ENCODE results near the gene STON1. TPM values are rescaled to one million over a fixed set of nuclear protein-coding genes. Genes with fewer than 3 reads are reported as not detected.
A peak's percentile ranks its signal among the peaks of the same experiment; 100 is the strongest.
"Not testable (repeated sequence)": the region's sequence is repeated elsewhere in the genome, so short reads cannot be mapped to it uniquely, and the experiment has no call there.

STON1 gene
- total RNA-seq, 4 donors from 2014 or later, result 21.4 to 39.2 (median 27.1) TPM

GRCh38 chr2:48588745-48589144 lies 58.8 kb downstream of the STON1 start:
- in situ Hi-C loops (cut with MboI; ENCODE audit: low pct_ligation_motif_present in 1 of 4, low pct_unique_long_range_greater_than_20kb in 1 of 4, low sequenced_read_pairs in 3 of 4), result no loop called here
- Histone ChIP-seq H3K4me3 (no peak overlapping the region), H3K27me3 (no peaks in the 10 kb centered on the region), H3K9me3 (no peaks in the 10 kb centered on the region), H3K27ac (no peak overlapping the region), H3K36me3 (no peaks in the 10 kb centered on the region), H3K4me1 (peaks cover 0 to 4% (median 2%) of the 10 kb centered on the region in 4 donors)
- TF ChIP-seq POLR2A (IDR thresholded peaks at IDR 0.05) (no peak), EP300 (IDR thresholded peaks at IDR 0.05; ENCODE audit: low read depth) (no peak), CTCF (IDR thresholded peaks at IDR 0.05) (no peak), POLR2AphosphoS5 (IDR thresholded peaks at IDR 0.05) (no peak)
- 60 to 63% methylated on average over 1 of the region's 1 CpG for WGBS, 2 donors (ENCODE audit: low coverage in 1 of 2)
- no peak for DNase-seq
- intact Hi-C loops (cut with DNase I; ENCODE audit: low total_unique reads), result no loop called here

- Histone ChIP-seq H3K36me3 (no peaks in the 10 kb centered on the region), H3K27me3 (no peaks in the 10 kb centered on the region), H3K9me3 (no peaks in the 10 kb centered on the region), H3K27ac (no peak overlapping the region), H3K4me3 (no peak overlapping the region), H3K4me1 (peaks cover 0 to 4% (median 2%) of the 10 kb centered on the region in 4 donors)
- intact Hi-C loops (cut with DNase I; ENCODE audit: low total_unique reads) (no loop called here), in situ Hi-C loops (cut with MboI; ENCODE audit: low pct_ligation_motif_present in 1 of 4, low pct_unique_long_range_greater_than_20kb in 1 of 4, low sequenced_read_pairs in 3 of 4) (no loop called here)
- TF ChIP-seq CTCF (IDR thresholded peaks at IDR 0.05) (peak; percentile 38 to 65 (median 55)), POLR2AphosphoS5 (IDR thresholded peaks at IDR 0.05) (no peak)
- DNase-seq, result peak; percentile 9
- 27 to 34% methylated on average over 5 of the region's 5 CpGs for WGBS, 2 donors (ENCODE audit: low coverage in 1 of 2)
Observed at GRCh38 chr2:48589170-48589767, 59.3 kb downstream of the STON1 start.

GRCh38 chr2:48590017-48590416 lies 60.1 kb downstream of the STON1 start:
- H3K4me1 ChIP-seq, result peaks cover 0 to 4% (median 2%) of the 10 kb centered on the region in 4 donors
- DNase-seq, result no peak
- whole genome bisulfite sequencing, 2 donors (ENCODE audit: low coverage in 1 of 2), result 80 to 86% methylated on average over 1 of the region's 1 CpG
- in situ Hi-C loops (cut with MboI; ENCODE audit: low pct_ligation_motif_present in 1 of 4, low pct_unique_long_range_greater_than_20kb in 1 of 4, low sequenced_read_pairs in 3 of 4) (no loop called here), intact Hi-C loops (cut with DNase I; ENCODE audit: low total_unique reads) (loop anchor here (5.0 kb wide), 1 partner anchor 128 kb away; no protein-coding TSS in a partner anchor)
- H3K36me3 ChIP-seq, result no peaks in the 10 kb centered on the region
- no peaks in the 10 kb centered on the region for H3K27me3 ChIP-seq
- no peaks in the 10 kb centered on the region for H3K9me3 ChIP-seq
- no peak for TF ChIP-seq POLR2AphosphoS5 (IDR thresholded peaks at IDR 0.05)
- no peak for TF ChIP-seq EP300 (IDR thresholded peaks at IDR 0.05; ENCODE audit: low read depth)
- no peak for TF ChIP-seq CTCF (IDR thresholded peaks at IDR 0.05)
- TF ChIP-seq POLR2A (IDR thresholded peaks at IDR 0.05), result no peak
- H3K4me3 ChIP-seq, result no peak overlapping the region
- H3K27ac ChIP-seq, result no peak overlapping the region

DNA sequence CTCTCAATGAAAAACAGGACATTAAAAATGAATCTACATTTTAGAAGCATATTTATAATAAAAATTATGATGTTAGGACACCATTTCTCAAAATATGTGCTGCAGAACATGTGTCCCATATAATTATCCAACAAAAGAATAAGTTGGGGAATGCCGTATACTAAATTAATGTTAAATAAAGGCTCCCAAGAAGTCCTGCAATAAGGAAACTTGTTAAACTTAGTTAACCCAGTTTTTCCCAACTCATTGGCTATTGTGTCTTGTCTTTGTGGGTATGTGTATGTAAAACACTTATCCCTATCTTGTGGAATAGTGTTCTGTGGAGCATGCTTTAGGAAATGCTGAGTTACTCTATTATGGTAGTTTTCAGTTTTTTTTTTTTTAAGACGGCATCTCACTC lies 62.1 kb downstream of the STON1 start:
- intact Hi-C loops (cut with DNase I; ENCODE audit: low total_unique reads), result loop anchor here (5.0 kb wide), 1 partner anchor 130 kb away; no protein-coding TSS in a partner anchor
- DNase-seq, result no peak
- in situ Hi-C loops (cut with MboI; ENCODE audit: low pct_ligation_motif_present in 1 of 4, low pct_unique_long_range_greater_than_20kb in 1 of 4, low sequenced_read_pairs in 3 of 4), result no loop called here
- no peak for TF ChIP-seq EP300 (IDR thresholded peaks at IDR 0.05; ENCODE audit: low read depth)
- no peak for TF ChIP-seq POLR2A (IDR thresholded peaks at IDR 0.05)
- TF ChIP-seq CTCF (IDR thresholded peaks at IDR 0.05), result no peak
- no peak for TF ChIP-seq POLR2AphosphoS5 (IDR thresholded peaks at IDR 0.05)
- WGBS, 2 donors (ENCODE audit: low coverage in 1 of 2), result 83 to 95% methylated on average over 2 of the region's 2 CpGs
- Histone ChIP-seq H3K36me3 (peaks cover 0 to 3% (median 0%) of the 10 kb centered on the region in 4 donors), H3K27me3 (no peaks in the 10 kb centered on the region), H3K9me3 (no peaks in the 10 kb centered on the region), H3K4me3 (no peak overlapping the region), H3K4me1 (peaks cover 0 to 4% (median 2%) of the 10 kb centered on the region in 4 donors), H3K27ac (no peak overlapping the region)

DNA sequence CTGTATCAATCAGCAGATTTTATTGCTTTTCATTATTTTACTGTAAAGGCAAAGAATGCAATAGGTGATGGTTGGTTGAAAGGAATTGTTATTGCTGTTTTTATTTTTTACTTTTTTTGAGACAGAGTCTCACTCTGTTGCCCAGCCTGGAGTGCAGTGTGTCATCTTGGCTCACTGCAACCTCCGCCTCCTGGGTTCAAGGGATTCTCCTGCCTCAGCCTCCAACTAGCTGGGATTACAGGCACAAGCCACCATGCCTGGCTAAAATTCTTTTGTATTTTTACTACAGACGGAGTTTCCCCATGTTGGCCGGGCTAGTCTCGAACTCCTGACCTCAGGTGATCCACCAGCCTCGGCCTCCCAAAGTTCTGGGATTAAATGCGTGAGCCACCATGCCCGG lies 66.8 kb downstream of the STON1 start:
- intact Hi-C loops (cut with DNase I; ENCODE audit: low total_unique reads); DNase-seq; in situ Hi-C loops (cut with MboI; ENCODE audit: low pct_ligation_motif_present in 1 of 4, low pct_unique_long_range_greater_than_20kb in 1 of 4, low sequenced_read_pairs in 3 of 4); H3K27me3 ChIP-seq; H3K27ac ChIP-seq; H3K4me3 ChIP-seq; H3K9me3 ChIP-seq; H3K36me3 ChIP-seq; H3K4me1 ChIP-seq: not testable (repeated sequence)
- 92% methylated on average over 7 of the region's 7 CpGs for WGBS, 2 donors (ENCODE audit: low coverage in 1 of 2)

Data from transverse colon (tissue), 4 donors.